NCI-H2227 (cell line): Measurements from ENCODE around the gene RPTOR.
"Not testable (repeated sequence)": the region's sequence is repeated elsewhere in the genome, so short reads cannot be mapped to it uniquely, and the experiment has no call there.

Experiments
- DNase-seq: peaks from one replicate; lab custom pipeline; 2025; ENCODE audit not compliant: unreplicated experiment; lab: John Stamatoyannopoulos, UW

RPTOR gene

GRCh38 chr17:80761110-80761871, 216.7 kb downstream of the RPTOR start:
- no peak for DNase-seq

- no peak for DNase-seq
These were observed 217.4 kb downstream of the RPTOR start for GRCh38 chr17:80762076-80762475.

GRCh38 chr17:80763293-80763867, 218.7 kb downstream of the RPTOR start:
- no peak for DNase-seq

- DNase-seq, result not testable (repeated sequence)
These were observed 220.0 kb downstream of the RPTOR start for GRCh38 chr17:80764627-80765145.

GRCh38 chr17:80765241-80765961, 220.8 kb downstream of the RPTOR start:
- no peak for DNase-seq

GRCh38 chr17:80766290-80766855, 221.7 kb downstream of the RPTOR start:
- DNase-seq, result no peak

- DNase-seq, result no peak
These were observed 223.8 kb downstream of the RPTOR start for GRCh38 chr17:80768389-80768788.

GRCh38 chr17:80768936-80769335, 224.3 kb downstream of the RPTOR start:
- DNase-seq, result no peak

- no peak for DNase-seq
These were observed 224.9 kb downstream of the RPTOR start for GRCh38 chr17:80769516-80769915.

GRCh38 chr17:80769936-80770625, 225.4 kb downstream of the RPTOR start:
- DNase-seq, result no peak

- DNase-seq, result no peak
These were observed 226.4 kb downstream of the RPTOR start for GRCh38 chr17:80770881-80771611.

- DNase-seq, result no peak
These were observed 227.0 kb downstream of the RPTOR start for GRCh38 chr17:80771612-80772005.

GRCh38 chr17:80772906-80773242, 228.2 kb downstream of the RPTOR start:
- no peak for DNase-seq

GRCh38 chr17:80773243-80773991, 228.8 kb downstream of the RPTOR start:
- no peak for DNase-seq

- no peak for DNase-seq
These were observed 229.5 kb downstream of the RPTOR start for GRCh38 chr17:80774146-80774545.

- no peak for DNase-seq
These were observed 230.1 kb downstream of the RPTOR start for GRCh38 chr17:80774643-80775281.

- no peak for DNase-seq
These were observed 231.2 kb downstream of the RPTOR start for GRCh38 chr17:80775863-80776262.

GRCh38 chr17:80777274-80777673, 232.6 kb downstream of the RPTOR start:
- no peak for DNase-seq

GRCh38 chr17:80778716-80779115, 234.1 kb downstream of the RPTOR start:
- DNase-seq, result no peak
